SK-N-MC (cell line): Measurements from ENCODE around the gene ABCA5.

Source experiments
- EZH2 ChIP-seq: fragments of 200-600 bp; sonication (generic); IDR thresholded peaks from one replicate; pipeline ENCODE4 v1.6.1; 2017; ENCODE audit warnings: antibody characterized with exemption
- FOXP2 ChIP-seq: optimal IDR thresholded peaks from 2 replicates; pipeline ENCODE3; 2011; ENCODE audit warnings: mild to moderate bottlenecking, moderate library complexity; ENCODE audit not compliant: insufficient read depth; ENCODE audit errors: extremely low read length, control extremely low read depth
- POLR2AphosphoS5 ChIP-seq: IDR thresholded peaks from 2 replicates; pipeline ENCODE4 v1.6.1; 2012; ENCODE audit warnings: mild to moderate bottlenecking, low read depth, low read length, borderline replicate concordance

- TF ChIP-seq POLR2AphosphoS5, result no peak
- no peak for TF ChIP-seq EZH2
- TF ChIP-seq FOXP2, result no peak
These were observed 118.3 kb downstream of the ABCA5 start for GRCh38 chr17:69208640-69209039.
